ENCODE measurements around the gene PLCL2. TPM values are rescaled to one million over a fixed set of nuclear protein-coding genes. Genes with fewer than 3 reads are reported as not detected.
"Not testable (repeated sequence)": the region's sequence is repeated elsewhere in the genome, so short reads cannot be mapped to it uniquely, and the experiment has no call there.

PLCL2 gene
- polyA plus RNA-seq, 1 experiment = 1.9 TPM

DNA sequence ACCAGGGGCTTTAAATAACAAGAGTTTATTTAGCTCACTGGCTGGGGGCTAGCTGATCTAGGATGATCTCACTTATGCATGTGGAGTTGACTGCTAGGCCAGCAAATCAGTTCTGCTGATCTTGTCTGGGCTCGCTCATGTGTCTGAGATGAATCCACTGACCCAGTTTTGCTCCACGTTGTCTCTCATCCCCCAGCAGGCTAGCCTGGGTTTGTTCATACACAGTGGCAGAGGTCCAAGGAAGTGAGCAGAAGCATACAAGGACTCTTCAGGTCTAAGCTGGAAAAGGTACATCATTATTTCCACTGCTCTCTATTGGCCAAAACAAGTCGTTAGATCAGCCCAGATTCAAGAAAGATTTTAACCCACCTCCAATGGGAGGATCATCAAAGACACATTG lies 238.0 kb downstream of the PLCL2 start:
- CTCF ChIA-PET = no interaction called here
- Histone ChIP-seq H3K27me3 (ENCODE audit: control insufficient read depth, insufficient read depth, low read length) (peaks cover 2% of the 10 kb centered on the region; the same call in 1 of the 2 replicates), H3K36me3 (ENCODE audit: control insufficient read depth, insufficient read depth, low read length) (no peaks in the 10 kb centered on the region), H3K4me3 (ENCODE audit: low read depth, low read length) (no peak overlapping the region)
- no peak for DNase-seq (ENCODE audit: low read depth)
- POLR2A ChIA-PET = no interaction called here
- TF ChIP-seq, protein P1, sequence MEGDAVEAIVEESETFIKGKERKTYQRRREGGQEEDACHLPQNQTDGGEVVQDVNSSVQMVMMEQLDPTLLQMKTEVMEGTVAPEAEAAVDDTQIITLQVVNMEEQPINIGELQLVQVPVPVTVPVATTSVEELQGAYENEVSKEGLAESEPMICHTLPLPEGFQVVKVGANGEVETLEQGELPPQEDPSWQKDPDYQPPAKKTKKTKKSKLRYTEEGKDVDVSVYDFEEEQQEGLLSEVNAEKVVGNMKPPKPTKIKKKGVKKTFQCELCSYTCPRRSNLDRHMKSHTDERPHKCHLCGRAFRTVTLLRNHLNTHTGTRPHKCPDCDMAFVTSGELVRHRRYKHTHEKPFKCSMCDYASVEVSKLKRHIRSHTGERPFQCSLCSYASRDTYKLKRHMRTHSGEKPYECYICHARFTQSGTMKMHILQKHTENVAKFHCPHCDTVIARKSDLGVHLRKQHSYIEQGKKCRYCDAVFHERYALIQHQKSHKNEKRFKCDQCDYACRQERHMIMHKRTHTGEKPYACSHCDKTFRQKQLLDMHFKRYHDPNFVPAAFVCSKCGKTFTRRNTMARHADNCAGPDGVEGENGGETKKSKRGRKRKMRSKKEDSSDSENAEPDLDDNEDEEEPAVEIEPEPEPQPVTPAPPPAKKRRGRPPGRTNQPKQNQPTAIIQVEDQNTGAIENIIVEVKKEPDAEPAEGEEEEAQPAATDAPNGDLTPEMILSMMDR (IDR thresholded peaks at IDR 0.05; ENCODE audit: insufficient read depth, low read depth, low read length) = no peak

DNA sequence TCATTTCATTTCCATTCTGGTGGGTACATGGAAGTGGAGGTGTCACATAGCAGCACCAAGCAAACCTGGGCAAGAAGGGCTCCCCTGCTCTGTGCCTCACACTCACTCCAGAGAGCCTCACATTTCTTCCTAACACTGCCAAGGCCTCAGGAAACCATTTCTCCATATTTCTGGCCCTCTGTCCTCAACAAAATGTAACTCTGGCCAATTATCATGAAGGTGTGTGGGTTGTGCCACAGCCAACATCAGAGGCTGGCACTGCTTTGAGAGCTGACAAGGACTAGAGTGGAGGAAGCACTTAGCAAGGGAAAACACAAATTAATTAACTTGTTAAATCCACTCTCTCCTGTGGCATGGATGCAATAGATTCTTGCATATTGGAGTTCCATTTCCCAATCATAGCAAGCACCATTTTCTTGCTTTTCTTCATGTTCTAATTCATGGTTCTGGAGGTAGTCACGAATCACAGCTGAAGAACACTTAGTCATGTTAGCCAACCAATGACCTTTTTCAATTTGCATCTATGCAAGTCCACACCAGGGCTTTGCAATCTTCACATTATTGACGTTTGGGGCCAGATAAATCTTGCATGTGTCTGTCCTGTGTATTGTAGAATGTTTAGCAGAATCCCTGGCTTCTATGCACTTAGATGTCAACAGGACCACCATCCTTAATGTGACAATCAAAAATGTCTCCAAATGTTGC lies 241.1 kb downstream of the PLCL2 start:
- CTCF ChIA-PET = interaction anchor here (0.7 kb wide), 1 partner anchor 24 kb away, joined by 3 read pairs; no protein-coding TSS in a partner anchor
- no peak for DNase-seq (ENCODE audit: low read depth)
- H3K27me3 ChIP-seq (ENCODE audit: control insufficient read depth, insufficient read depth, low read length) = peaks cover 2% of the 10 kb centered on the region; the same call in 1 of the 2 replicates
- H3K36me3 ChIP-seq (ENCODE audit: control insufficient read depth, insufficient read depth, low read length) = no peaks in the 10 kb centered on the region
- TF ChIP-seq, protein P1 (IDR thresholded peaks at IDR 0.05; ENCODE audit: insufficient read depth, low read depth, low read length) = no peak
- H3K4me3 ChIP-seq (ENCODE audit: low read depth, low read length) = no peak overlapping the region
- POLR2A ChIA-PET = no interaction called here

DNA sequence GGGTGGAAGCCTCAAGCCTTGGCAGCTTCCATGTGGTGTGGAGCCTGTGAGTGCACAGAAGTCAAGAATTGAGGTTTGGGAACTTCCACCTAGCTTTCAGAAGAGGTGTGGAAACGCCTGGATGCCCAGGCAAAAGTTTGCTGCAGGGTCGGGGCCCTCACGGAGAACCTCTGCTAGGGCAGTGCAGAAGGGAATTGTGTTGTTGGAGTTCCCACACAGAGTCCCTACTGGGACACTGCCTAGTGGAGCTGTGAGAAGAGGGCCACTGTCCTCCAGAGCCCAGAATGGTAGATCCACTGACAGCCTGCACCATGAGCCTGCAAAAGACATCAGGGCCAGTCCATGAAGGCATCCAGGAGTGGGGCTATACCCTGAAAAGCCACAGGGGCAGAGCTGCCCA lies 243.9 kb downstream of the PLCL2 start:
- H3K4me3 ChIP-seq (ENCODE audit: low read depth, low read length); DNase-seq (ENCODE audit: low read depth); CTCF ChIA-PET; H3K36me3 ChIP-seq (ENCODE audit: control insufficient read depth, insufficient read depth, low read length); POLR2A ChIA-PET; H3K27me3 ChIP-seq (ENCODE audit: control insufficient read depth, insufficient read depth, low read length): not testable (repeated sequence)

DNA sequence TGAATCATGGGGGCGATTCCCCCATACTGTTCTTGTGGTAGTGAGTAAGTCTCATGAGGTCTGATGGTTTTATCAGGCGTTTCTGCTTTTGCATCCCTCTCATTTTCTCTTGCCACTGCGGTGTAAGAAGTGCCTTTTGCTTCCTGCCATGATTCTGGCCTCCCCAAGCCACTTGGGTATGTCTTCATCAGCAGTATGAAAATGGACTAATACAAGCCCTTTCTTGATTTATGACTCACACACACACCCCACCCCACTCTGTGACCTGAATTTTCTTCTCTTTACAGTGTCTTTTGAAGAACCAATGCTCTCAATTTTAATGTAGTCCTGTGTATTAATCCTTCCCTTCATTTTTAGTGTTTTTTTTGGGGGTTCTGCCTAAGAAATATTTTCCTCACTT lies 244.8 kb downstream of the PLCL2 start:
- DNase-seq (ENCODE audit: low read depth) = no peak

DNA sequence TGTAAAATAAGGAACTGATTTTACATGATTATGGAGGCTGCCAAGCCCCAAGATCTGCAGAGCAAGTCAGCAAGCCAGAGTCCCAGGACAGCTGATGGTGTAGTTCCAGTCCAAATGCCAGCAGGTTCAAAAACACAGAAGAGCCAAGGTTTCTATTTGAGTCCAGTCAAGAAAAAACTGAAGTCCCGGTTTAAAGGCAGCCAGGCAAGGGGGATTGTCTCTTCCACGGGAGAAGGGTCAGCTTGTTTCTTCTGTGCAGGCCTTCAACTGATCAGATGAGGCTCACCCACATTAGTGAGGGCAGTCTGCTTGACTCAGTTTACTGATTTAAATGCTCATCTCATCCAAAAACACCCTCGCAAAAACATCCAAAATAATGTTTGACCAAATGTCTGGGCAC lies 246.2 kb downstream of the PLCL2 start:
- H3K36me3 ChIP-seq (ENCODE audit: control insufficient read depth, insufficient read depth, low read length) = no peaks in the 10 kb centered on the region
- CTCF ChIA-PET = interaction anchor here (0.7 kb wide), 1 partner anchor 199 kb away, joined by 3 read pairs; no protein-coding TSS in a partner anchor
- POLR2A ChIA-PET = no interaction called here
- H3K27me3 ChIP-seq (ENCODE audit: control insufficient read depth, insufficient read depth, low read length) = no peaks in the 10 kb centered on the region
- DNase-seq (ENCODE audit: low read depth) = no peak
- TF ChIP-seq, protein P1 (IDR thresholded peaks at IDR 0.05; ENCODE audit: insufficient read depth, low read depth, low read length) = no peak
- no peak overlapping the region for H3K4me3 ChIP-seq (ENCODE audit: low read depth, low read length)

More for the DNA sequence above, 244.8 kb downstream of the PLCL2 start:
- no peaks in the 10 kb centered on the region for H3K27me3 ChIP-seq (ENCODE audit: control insufficient read depth, insufficient read depth, low read length)
- no peaks in the 10 kb centered on the region for H3K36me3 ChIP-seq (ENCODE audit: control insufficient read depth, insufficient read depth, low read length)
- H3K4me3 ChIP-seq (ENCODE audit: low read depth, low read length) = no peak overlapping the region
- ChIA-PET POLR2A (no interaction called here), CTCF (no interaction called here)
- TF ChIP-seq, protein P1 (IDR thresholded peaks at IDR 0.05; ENCODE audit: insufficient read depth, low read depth, low read length) = no peak
